Measurements from ENCODE around the gene SPG21.
A peak's percentile ranks its signal among the peaks of the same experiment; 100 is the strongest.

SPG21 gene, protein sequence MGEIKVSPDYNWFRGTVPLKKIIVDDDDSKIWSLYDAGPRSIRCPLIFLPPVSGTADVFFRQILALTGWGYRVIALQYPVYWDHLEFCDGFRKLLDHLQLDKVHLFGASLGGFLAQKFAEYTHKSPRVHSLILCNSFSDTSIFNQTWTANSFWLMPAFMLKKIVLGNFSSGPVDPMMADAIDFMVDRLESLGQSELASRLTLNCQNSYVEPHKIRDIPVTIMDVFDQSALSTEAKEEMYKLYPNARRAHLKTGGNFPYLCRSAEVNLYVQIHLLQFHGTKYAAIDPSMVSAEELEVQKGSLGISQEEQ

DNA sequence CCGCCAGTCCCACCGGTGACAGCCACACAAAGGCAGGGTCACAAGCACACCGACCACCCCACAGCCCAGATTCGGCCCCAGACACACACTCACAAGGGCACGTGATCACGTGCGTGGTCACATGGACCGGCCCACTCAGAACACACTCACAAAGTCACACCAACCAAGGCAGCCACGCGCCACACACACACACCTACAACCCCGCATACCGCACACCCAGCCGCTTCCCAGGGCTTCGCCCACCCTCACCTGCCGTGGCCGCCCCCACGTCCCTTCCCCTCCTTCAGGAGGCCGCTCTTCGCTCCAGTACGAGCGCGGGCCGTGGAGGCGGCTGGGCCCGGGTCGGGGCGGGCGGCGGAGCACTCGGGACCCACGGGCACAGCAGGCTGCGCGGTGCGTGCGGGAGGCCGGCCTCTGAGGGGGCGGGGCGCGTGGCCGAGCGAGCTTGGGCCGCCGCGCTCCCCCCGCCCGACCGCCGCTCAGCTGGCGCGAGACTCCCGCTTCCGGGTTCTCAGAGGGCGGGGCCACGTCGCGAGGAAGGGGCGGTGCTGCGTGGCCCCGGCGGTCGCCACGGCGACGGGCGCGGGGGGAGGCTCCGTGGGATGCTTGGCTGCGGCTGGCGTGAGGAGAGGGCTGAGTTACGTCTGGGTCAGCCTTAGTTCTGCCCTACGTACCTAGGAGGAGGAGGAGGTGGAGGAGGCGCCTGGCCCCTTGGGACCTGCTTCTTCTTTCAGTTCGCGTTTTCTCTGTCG lies at the start of gene SPG21:
TSS of gene SPG21 (minus strand) at position 499 of the 752 bp plus-strand sequence. CDS start 6,345 bp downstream, outside the sequence.
- DNase-seq (ENCODE audit: low spot score): peak; percentile 93
- TF ChIP-seq, protein P1, sequence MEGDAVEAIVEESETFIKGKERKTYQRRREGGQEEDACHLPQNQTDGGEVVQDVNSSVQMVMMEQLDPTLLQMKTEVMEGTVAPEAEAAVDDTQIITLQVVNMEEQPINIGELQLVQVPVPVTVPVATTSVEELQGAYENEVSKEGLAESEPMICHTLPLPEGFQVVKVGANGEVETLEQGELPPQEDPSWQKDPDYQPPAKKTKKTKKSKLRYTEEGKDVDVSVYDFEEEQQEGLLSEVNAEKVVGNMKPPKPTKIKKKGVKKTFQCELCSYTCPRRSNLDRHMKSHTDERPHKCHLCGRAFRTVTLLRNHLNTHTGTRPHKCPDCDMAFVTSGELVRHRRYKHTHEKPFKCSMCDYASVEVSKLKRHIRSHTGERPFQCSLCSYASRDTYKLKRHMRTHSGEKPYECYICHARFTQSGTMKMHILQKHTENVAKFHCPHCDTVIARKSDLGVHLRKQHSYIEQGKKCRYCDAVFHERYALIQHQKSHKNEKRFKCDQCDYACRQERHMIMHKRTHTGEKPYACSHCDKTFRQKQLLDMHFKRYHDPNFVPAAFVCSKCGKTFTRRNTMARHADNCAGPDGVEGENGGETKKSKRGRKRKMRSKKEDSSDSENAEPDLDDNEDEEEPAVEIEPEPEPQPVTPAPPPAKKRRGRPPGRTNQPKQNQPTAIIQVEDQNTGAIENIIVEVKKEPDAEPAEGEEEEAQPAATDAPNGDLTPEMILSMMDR (IDR thresholded peaks at IDR 0.05): no peak
- H3K4me3 ChIP-seq: peak within 1 kb of the TSS; percentile 100
- peak within 1 kb of the TSS; percentile 94 to 99 for H3K27ac ChIP-seq

DNA sequence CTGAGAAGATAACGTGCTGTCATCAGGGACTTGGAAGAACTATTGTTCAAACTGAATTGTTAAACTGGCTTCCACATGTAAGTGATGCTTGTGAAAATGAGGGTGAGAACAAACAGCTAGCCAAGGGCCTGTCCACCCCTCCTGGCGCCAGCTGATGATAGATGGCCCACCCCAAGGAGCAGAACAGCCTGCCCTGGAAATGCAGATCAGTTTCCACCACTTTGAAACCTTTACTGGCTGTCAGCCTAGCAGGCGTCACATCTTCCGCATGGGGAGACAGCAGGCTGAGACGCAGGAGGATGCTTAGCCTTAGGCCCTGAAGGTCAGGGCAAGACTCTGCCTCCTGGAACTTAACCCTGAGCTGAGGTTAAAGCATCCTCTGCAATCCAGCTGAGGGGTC lies 49.1 kb upstream of the SPG21 start:
- TF ChIP-seq, protein P1 (IDR thresholded peaks at IDR 0.05): no peak
- no peak for DNase-seq (ENCODE audit: low spot score)

DNA sequence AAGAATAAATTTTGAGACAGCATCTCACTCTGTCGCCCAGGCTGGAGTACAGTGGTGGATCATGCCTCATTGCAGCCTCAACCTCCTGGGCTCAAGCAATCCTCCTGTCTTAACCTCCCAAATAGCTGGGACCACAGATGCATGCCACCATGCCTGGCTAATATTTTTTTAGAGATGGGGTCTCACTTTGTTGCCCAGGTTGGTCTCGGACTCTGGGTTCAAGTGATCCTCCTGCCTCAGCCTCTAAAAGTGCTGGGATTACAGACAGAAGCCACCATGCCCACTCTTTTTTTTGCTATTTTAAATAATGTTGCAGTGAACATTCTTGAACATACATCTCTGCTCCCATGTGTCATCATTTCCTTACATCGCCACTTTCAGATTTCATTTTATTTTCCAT lies 48.7 kb upstream of the SPG21 start:
- no peak overlapping the region for H3K4me3 ChIP-seq
- no peak for DNase-seq (ENCODE audit: low spot score)
- TF ChIP-seq, protein P1 (IDR thresholded peaks at IDR 0.05): no peak
- H3K27ac ChIP-seq: no peak overlapping the region

More for the DNA sequence above, 49.1 kb upstream of the SPG21 start:
- no peak overlapping the region for H3K4me3 ChIP-seq
- no peak overlapping the region for H3K27ac ChIP-seq

DNA sequence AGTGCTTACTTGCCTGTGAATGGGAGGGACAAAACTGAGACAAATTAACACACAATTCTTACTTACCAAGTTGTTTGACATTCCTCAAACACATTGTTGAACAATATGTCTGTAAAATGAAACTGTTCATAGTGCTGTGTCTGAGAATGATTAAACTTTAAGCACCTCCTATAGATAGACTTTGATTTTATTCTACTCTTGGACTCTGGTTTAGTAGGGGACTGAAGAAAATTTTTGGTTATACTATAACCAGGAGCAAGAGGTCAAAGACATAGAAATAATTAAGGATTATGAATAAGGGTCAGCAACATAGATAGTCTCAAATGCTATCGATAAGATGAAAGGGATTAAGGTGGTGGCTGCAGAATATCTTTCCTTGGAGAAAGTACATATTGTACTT lies 47.6 kb upstream of the SPG21 start:
- TF ChIP-seq, protein P1 (IDR thresholded peaks at IDR 0.05): no peak
- no peak for DNase-seq (ENCODE audit: low spot score)
- no peak overlapping the region for H3K27ac ChIP-seq
- no peak overlapping the region for H3K4me3 ChIP-seq

DNA sequence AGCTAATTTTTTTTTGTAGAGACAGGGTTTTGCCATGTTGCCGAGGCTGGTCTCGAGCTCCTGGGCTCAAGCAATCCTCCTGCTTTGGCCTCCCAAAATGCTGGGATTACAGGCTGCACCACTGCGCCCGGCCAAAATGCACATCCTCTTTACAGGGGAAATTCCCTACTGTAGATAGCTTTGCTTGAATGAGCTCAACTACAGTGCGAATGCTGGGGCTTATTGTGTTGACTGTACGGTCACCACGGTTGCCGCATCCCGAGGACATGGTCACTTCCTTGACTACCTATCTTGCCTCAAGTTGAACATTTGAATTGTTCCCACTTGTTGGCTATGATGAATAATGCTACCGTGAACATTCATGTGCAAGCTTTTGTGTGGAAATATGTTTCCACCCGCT lies 45.0 kb upstream of the SPG21 start:
- TF ChIP-seq, protein P1 (IDR thresholded peaks at IDR 0.05): no peak
- no peak for DNase-seq (ENCODE audit: low spot score)
- no peak overlapping the region for H3K27ac ChIP-seq
- H3K4me3 ChIP-seq: no peak overlapping the region

DNA sequence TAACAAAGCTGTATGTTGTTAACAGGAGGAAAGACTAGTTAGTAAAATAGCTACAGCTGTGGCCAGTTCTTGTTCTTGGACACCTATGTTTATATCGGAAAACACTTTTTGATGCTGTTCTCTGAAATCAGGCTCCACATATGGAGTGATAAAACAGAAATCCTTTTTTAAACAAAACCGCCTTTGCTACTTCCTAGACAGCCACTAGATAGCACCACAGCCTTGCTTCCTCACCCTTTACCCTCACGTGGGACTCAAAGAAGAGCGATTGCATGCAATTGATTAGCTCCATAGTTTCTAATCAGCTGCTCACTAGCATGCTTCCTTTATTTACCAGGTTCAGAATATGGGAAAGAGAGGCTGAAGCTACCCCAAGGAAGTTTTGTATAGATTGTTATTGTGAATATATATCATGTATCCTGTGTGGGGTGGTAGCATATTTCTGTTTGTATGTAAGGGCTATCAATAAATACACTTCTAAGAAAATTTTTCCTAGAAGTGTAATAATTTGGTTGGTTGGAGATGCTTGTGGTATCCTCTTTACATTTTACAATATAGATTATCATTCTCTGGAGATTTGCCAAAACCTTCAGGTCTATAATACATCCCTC lies 44.0 kb upstream of the SPG21 start:
- Histone ChIP-seq H3K27ac (no peak overlapping the region), H3K4me3 (no peak overlapping the region)
- TF ChIP-seq, protein P1 (IDR thresholded peaks at IDR 0.05): peak; percentile 44
- DNase-seq (ENCODE audit: low spot score): no peak

All from coronary artery (tissue), 2 donors.